ENCODE measurements around the gene TUSC2.

- TF ChIP-seq EZH2phosphoT487 (IDR thresholded peaks at IDR 0.05; ENCODE audit: borderline replicate concordance) (no peak), CTCF (conservative IDR thresholded peaks at IDR 0.05; ENCODE audit: low read length) (no peak)
These were observed 23.3 kb upstream of the TUSC2 start for GRCh38 chr3:50351323-50351697.
